COLO829 (cell line): ENCODE measurements around the gene ADCY2.

Experiments used
- DNase-seq: peaks from one replicate; pipeline ENCODE4 v3.0.0; 2012; ENCODE audit warnings: low spot score

Gene ADCY2

GRCh38 chr5:7869474-7870136 lies 473.7 kb downstream of the ADCY2 start:
- no peak for DNase-seq

- no peak for DNase-seq
These were observed 475.7 kb downstream of the ADCY2 start for GRCh38 chr5:7871653-7872052.

- no peak for DNase-seq
These were observed 476.7 kb downstream of the ADCY2 start for GRCh38 chr5:7872517-7873130.

GRCh38 chr5:7873216-7873615 lies 477.3 kb downstream of the ADCY2 start:
- no peak for DNase-seq

- no peak for DNase-seq
These were observed 478.7 kb downstream of the ADCY2 start for GRCh38 chr5:7874639-7875038.

GRCh38 chr5:7875151-7875550 lies 479.2 kb downstream of the ADCY2 start:
- no peak for DNase-seq

GRCh38 chr5:7876867-7877266 lies 480.9 kb downstream of the ADCY2 start:
- DNase-seq: no peak

- no peak for DNase-seq
These were observed 481.9 kb downstream of the ADCY2 start for GRCh38 chr5:7877851-7878250.

- no peak for DNase-seq
These were observed 482.5 kb downstream of the ADCY2 start for GRCh38 chr5:7878381-7878873.
